ENCODE results near the gene MAP4K3. TPM values are rescaled to one million over a fixed set of nuclear protein-coding genes. Genes with fewer than 3 reads are reported as not detected.

The MAP4K3 gene
- total and polyA plus RNA-seq, 9 of the 15 experiments (the other 6 are each of a cell fraction or from before 2014, with no cell fraction given): 3.1 to 30.0 (median 16.9) TPM

DNA sequence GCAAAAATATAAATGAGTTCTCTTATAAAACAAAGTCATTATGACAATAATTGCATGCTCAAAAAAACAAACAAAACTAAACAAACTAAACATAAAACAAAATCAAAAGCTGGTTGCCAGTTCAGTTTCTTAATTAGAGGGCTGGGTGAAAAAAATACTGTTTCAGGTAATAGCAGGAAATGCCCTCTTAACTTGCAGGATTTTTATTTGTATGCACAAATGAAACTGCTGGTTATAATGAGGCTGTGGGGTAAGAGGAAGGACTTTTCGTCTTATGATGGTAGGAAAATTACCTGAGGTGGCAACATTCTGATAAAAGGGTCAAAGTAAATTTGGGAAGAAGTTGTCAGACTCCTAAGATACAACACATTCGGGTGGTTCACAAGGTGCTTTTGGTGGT lies 171.8 kb downstream of the MAP4K3 start:
- 87% methylated on average over 2 of the region's 2 CpGs for WGBS (ENCODE audit: insufficient coverage, low coverage, missing lambda C conversion rate)
- Histone ChIP-seq H3K27me3 (ENCODE audit: control insufficient read depth in 2 of 2, insufficient read depth in 2 of 2, low read length in 2 of 2) (no peaks in the 10 kb centered on the region), H3K27ac (ENCODE audit: extremely low read depth, low read depth, low read length) (no peak overlapping the region), H3K9ac (ENCODE audit: insufficient read depth in 1 of 2, low read depth in 2 of 2, low read length in 2 of 2) (no peak overlapping the region), H3K36me3 (ENCODE audit: control insufficient read depth, insufficient read depth, low read length) (peaks cover 47% of the 10 kb centered on the region; the same call in 2 of the 3 replicates), H4K20me1 (replicated peaks; ENCODE audit: control insufficient read depth, insufficient read depth, low read length) (no peaks in the 10 kb centered on the region), H3K9me1 (ENCODE audit: control insufficient read depth, insufficient read depth, low read length) (no peaks in the 10 kb centered on the region), H3K79me2 (ENCODE audit: control insufficient read depth, insufficient read depth, low read length) (no peaks in the 10 kb centered on the region), H3K9me3 (replicated peaks; ENCODE audit: control insufficient read depth, insufficient read depth, low read depth, low read length) (no peaks in the 10 kb centered on the region), H3K4me2 (ENCODE audit: insufficient read depth, low read length) (no peak overlapping the region), H3K4me1 (replicated peaks in 1 of 2; ENCODE audit: control insufficient read depth in 2 of 2, insufficient read depth in 2 of 2, low read length in 2 of 2) (no peaks in the 10 kb centered on the region), H3K4me3 (no peak overlapping the region), H2AFZ (ENCODE audit: low read depth, low read length) (no peak overlapping the region)
- BruUV-seq (replicated peaks): no TSS peak
- intact Hi-C loops (cut with micrococcal nuclease): no loop called here
- TF ChIP-seq BRCA1 (IDR thresholded peaks at IDR 0.05): no peak
- TF ChIP-seq BRCA1 (CRISPR knock-in tag; IDR thresholded peaks at IDR 0.05): no peak
- TF ChIP-seq CHCHD3 (CRISPR knock-in tag; IDR thresholded peaks at IDR 0.05): no peak
- CTCF ChIA-PET (ENCODE audit: low intra/inter-chr PET ratio): no interaction called here
- in situ Hi-C loops (cut with MboI): no loop called here
- ATAC-seq: no peak
- DNase-seq (ENCODE audit: extremely low read depth in 1 of 4, low spot score in 3 of 4): no peak
- POLR2A ChIA-PET: no interaction called here
- FAIRE-seq: no peak

DNA sequence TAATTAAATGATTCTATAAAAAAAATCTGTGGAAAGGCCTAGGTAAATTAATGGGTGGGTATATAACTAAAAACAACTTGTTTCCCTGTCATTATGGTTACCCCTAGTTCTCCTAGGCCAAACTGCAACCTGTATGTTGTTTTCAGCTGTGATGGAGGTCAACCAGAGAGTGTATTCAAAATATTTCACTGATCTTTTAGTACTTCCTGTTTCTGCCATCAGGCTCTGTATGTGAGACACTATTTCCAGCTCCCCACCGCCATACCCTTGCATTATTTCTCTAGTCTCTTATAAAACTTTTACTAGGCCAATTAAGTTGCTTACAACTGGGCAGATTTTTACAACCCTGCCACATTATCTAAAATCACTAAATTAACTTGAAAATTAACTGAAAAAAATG lies 172.4 kb downstream of the MAP4K3 start:
- in situ Hi-C loops (cut with MboI) (no loop called here), intact Hi-C loops (cut with micrococcal nuclease) (no loop called here)
- H3K9ac ChIP-seq (ENCODE audit: insufficient read depth in 1 of 2, low read depth in 2 of 2, low read length in 2 of 2): no peak overlapping the region
- H3K27ac ChIP-seq (ENCODE audit: extremely low read depth, low read depth, low read length): no peak overlapping the region
- H3K27me3 ChIP-seq (ENCODE audit: control insufficient read depth in 2 of 2, insufficient read depth in 2 of 2, low read length in 2 of 2): no peaks in the 10 kb centered on the region
- ATAC-seq (no peak), DNase-seq (ENCODE audit: extremely low read depth in 1 of 4, low spot score in 3 of 4) (no peak), FAIRE-seq (no peak)
- no peak overlapping the region for H3K4me3 ChIP-seq
- H3K9me1 ChIP-seq (ENCODE audit: control insufficient read depth, insufficient read depth, low read length): no peaks in the 10 kb centered on the region
- no peaks in the 10 kb centered on the region for H3K9me3 ChIP-seq (replicated peaks; ENCODE audit: control insufficient read depth, insufficient read depth, low read depth, low read length)
- no TSS peak for BruUV-seq (replicated peaks)
- H3K4me2 ChIP-seq (ENCODE audit: insufficient read depth, low read length): no peak overlapping the region
- H3K79me2 ChIP-seq (ENCODE audit: control insufficient read depth, insufficient read depth, low read length): no peaks in the 10 kb centered on the region
- 100% methylated on average over 1 of the region's 1 CpG for WGBS (ENCODE audit: insufficient coverage, low coverage, missing lambda C conversion rate)
- H3K36me3 ChIP-seq (ENCODE audit: control insufficient read depth, insufficient read depth, low read length): peaks cover 50% of the 10 kb centered on the region; the same call in 2 of the 3 replicates
- ChIA-PET CTCF (ENCODE audit: low intra/inter-chr PET ratio) (no interaction called here), POLR2A (no interaction called here)
- H2AFZ ChIP-seq (ENCODE audit: low read depth, low read length): no peak overlapping the region
- H3K4me1 ChIP-seq (replicated peaks in 1 of 2; ENCODE audit: control insufficient read depth in 2 of 2, insufficient read depth in 2 of 2, low read length in 2 of 2): no peaks in the 10 kb centered on the region
- H4K20me1 ChIP-seq (replicated peaks; ENCODE audit: control insufficient read depth, insufficient read depth, low read length): no peaks in the 10 kb centered on the region
- TF ChIP-seq, protein P1, sequence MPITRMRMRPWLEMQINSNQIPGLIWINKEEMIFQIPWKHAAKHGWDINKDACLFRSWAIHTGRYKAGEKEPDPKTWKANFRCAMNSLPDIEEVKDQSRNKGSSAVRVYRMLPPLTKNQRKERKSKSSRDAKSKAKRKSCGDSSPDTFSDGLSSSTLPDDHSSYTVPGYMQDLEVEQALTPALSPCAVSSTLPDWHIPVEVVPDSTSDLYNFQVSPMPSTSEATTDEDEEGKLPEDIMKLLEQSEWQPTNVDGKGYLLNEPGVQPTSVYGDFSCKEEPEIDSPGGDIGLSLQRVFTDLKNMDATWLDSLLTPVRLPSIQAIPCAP (CRISPR knock-in tag; IDR thresholded peaks at IDR 0.05; ENCODE audit: borderline replicate concordance): no peak
- no peak for TF ChIP-seq TCFL5 (CRISPR knock-in tag; conservative IDR thresholded peaks at IDR 0.05)
- TF ChIP-seq ZNF780A (CRISPR knock-in tag; IDR thresholded peaks at IDR 0.05): no peak
- no peak for TF ChIP-seq PHF8 (IDR thresholded peaks at IDR 0.05; ENCODE audit: borderline replicate concordance, low read length)
- no peak for TF ChIP-seq ZNF263 (CRISPR knock-in tag; IDR thresholded peaks at IDR 0.05; ENCODE audit: borderline replicate concordance)
- TF ChIP-seq TFAM (CRISPR knock-in tag; conservative IDR thresholded peaks at IDR 0.05): no peak
- TF ChIP-seq RFX1 (IDR thresholded peaks at IDR 0.05): no peak
- TF ChIP-seq PTRF (tag; IDR thresholded peaks at IDR 0.05): no peak
- TF ChIP-seq, protein P2, sequence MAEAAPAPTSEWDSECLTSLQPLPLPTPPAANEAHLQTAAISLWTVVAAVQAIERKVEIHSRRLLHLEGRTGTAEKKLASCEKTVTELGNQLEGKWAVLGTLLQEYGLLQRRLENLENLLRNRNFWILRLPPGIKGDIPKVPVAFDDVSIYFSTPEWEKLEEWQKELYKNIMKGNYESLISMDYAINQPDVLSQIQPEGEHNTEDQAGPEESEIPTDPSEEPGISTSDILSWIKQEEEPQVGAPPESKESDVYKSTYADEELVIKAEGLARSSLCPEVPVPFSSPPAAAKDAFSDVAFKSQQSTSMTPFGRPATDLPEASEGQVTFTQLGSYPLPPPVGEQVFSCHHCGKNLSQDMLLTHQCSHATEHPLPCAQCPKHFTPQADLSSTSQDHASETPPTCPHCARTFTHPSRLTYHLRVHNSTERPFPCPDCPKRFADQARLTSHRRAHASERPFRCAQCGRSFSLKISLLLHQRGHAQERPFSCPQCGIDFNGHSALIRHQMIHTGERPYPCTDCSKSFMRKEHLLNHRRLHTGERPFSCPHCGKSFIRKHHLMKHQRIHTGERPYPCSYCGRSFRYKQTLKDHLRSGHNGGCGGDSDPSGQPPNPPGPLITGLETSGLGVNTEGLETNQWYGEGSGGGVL (CRISPR knock-in tag; IDR thresholded peaks at IDR 0.05): no peak
- no peak for TF ChIP-seq MXI1 (IDR thresholded peaks at IDR 0.05; ENCODE audit: low read depth, low read length)
- no peak for TF ChIP-seq MCM5 (IDR thresholded peaks at IDR 0.05; ENCODE audit: low read depth)
- no peak for TF ChIP-seq HNRNPK (IDR thresholded peaks at IDR 0.05; ENCODE audit: low read depth, low read length, poor library complexity, severe bottlenecking)
- no peak for TF ChIP-seq ZNF79 (CRISPR knock-in tag; IDR thresholded peaks at IDR 0.05; ENCODE audit: low read depth)
- TF ChIP-seq SAFB (IDR thresholded peaks at IDR 0.05; ENCODE audit: borderline replicate concordance, low read depth, low read length): no peak
